AG10803 (cell line): Measurements from ENCODE around the gene HIGD1B.

Experiments
- DNase-seq: peaks from one replicate; pipeline ENCODE4 v3.0.0; 2010; ENCODE audit warnings: low read depth
- H3K4me3 ChIP-seq: 2 replicates; pipeline ENCODE4 v1.5.1; 2011; ENCODE audit warnings: mild to moderate bottlenecking, low read length, control low read depth
- TF ChIP-seq, protein P1 (sequence below): conservative IDR thresholded peaks from 2 replicates; pipeline ENCODE4 v1.5.1; 2011; ENCODE audit warnings: mild to moderate bottlenecking, low read length, control low read depth, inconsistent platforms

The HIGD1B gene

DNA sequence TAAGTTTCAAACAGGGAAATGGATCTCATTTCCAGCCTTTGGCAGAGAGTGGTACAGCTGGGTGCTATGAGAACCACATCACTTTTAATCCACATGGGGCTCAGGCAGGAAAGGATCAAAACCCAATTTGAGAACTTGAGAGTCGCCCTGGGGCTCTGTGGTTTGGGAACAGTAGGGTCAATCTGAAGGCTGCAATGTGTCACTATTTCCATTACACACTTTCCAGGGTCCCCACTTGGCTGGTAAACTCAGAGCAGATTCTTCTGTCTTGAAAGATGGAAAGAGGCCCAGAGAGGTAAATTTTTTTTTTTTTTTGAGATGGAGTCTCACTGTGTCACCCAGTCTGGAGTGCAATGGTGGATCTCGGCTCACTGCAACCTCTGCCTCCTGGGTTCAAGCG lies 6.7 kb upstream of the HIGD1B start:
- no peak for DNase-seq
- TF ChIP-seq, protein P1, sequence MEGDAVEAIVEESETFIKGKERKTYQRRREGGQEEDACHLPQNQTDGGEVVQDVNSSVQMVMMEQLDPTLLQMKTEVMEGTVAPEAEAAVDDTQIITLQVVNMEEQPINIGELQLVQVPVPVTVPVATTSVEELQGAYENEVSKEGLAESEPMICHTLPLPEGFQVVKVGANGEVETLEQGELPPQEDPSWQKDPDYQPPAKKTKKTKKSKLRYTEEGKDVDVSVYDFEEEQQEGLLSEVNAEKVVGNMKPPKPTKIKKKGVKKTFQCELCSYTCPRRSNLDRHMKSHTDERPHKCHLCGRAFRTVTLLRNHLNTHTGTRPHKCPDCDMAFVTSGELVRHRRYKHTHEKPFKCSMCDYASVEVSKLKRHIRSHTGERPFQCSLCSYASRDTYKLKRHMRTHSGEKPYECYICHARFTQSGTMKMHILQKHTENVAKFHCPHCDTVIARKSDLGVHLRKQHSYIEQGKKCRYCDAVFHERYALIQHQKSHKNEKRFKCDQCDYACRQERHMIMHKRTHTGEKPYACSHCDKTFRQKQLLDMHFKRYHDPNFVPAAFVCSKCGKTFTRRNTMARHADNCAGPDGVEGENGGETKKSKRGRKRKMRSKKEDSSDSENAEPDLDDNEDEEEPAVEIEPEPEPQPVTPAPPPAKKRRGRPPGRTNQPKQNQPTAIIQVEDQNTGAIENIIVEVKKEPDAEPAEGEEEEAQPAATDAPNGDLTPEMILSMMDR, result no peak
- H3K4me3 ChIP-seq, result no peak overlapping the region

DNA sequence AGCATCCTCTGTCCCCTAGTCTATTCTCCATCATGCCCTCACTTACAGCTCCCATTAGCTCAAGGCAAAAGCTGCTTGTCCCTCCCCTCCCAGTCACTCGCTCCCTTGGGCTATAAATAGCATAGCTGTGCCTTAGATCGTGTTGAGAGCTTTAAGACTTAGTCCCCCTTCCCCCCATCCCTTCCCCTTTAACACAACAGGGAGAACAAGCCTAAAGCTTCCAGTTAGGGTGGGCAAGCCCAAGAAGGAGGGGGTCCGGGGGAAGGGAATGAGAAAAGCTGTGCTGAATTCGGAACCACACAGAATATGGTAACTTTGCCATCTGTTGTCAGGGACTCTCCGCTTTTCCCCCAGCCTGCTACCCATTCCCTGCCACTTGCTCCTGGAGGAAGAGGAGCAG lies 4.9 kb upstream of the HIGD1B start:
- no peak overlapping the region for H3K4me3 ChIP-seq
- DNase-seq, result no peak
- TF ChIP-seq, protein P1, result no peak

DNA sequence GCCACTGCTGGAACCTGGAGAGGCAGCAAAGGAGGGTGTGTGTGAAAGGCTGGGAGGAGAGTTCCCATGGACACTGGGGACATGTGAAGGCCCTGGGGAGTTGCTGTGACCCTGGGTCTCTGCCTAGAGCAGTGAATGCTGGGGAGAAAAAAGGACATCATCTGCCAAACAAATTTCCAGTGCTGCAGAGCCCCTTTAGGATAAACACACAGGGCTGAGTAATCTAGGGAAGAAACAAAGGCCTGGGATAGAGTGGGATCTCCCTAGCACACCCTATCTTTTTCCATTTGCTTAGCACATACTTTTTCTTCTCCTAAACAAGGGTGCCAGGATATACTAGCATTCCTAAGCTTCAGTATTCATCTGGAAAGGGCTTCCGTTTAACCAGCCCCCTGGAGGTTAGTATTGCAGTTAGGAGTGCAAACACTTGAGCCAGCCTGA lies 3.3 kb upstream of the HIGD1B start:
- TF ChIP-seq, protein P1, result peak; percentile 22
- H3K4me3 ChIP-seq, result no peak overlapping the region
- no peak for DNase-seq

DNA sequence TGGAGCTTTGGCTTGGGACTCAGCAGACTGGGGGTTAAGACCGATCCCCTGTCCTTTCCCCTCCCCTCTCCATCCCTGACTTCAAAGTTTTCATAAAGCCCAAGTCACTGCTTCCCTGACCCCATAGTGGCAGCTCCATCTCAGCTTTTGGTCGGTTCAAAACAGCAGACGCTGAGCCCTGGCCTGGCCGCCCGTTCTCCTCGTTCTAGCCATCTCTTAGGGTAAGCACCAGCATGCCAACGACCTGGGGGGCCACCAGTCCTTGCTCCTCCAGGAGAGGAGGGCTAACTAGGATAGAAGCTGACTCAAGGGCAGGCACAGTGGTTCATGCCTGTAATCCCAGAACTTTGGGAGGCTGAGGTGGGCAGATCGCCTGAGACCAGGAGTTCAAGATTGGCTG lies 1.5 kb upstream of the HIGD1B start:
- no peak for DNase-seq
- TF ChIP-seq, protein P1, result no peak
- H3K4me3 ChIP-seq, result no peak overlapping the region

DNA sequence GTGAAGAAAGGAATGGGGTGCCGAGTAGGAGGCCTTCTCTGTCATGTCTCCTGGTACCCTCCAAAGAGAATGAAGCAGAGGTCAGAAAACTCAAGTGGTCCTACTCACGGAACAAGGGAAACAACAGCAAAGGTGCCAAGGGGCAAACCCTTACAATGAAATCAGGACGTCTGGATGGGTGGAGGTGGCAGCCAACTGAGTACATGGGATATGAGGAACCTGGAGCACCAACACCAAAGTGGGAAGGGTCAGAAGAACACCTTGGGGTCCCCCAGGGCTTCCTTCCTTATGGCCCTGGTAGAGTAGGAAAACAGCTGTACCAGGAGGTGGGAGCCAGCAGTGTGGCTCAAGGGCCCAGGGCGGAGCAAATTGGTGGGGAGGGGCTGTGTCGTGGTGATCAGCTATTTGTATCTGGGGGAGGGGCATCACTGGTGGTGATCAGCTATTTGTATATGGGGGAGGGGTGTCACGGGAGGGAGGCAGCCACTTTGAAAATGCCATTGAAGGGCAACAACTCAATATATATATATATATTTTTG lies 643 bp downstream of the HIGD1B start:
- no peak for DNase-seq
- no peak overlapping the region for H3K4me3 ChIP-seq
- TF ChIP-seq, protein P1, result no peak

DNA sequence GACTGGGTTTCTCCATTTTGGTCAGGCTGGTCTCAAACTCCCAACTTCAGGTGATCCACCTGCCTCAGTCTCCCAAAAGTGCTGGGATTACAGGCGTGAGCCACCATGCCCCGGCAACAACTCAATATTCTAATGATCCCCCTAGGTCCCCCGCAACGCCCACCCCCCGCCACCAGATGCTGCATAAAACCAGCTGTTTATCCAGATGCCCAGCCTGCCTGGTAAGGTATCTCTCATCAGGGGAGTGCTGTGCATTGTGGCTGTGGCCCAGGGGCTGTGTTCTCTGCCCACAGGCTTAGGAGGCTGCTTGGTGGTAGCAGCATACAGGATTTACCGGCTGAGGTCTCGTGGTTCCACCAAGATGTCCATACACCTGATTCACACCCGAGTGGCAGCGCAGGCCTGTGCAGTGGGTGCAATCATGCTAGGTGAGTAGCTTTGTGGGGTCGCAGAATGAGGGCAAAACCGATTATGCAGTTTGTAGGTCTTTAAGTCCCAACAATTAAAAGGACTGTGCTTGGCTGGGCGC lies 1.3 kb downstream of the HIGD1B start:
- H3K4me3 ChIP-seq, result no peak overlapping the region
- DNase-seq, result no peak
- TF ChIP-seq, protein P1, result no peak

DNA sequence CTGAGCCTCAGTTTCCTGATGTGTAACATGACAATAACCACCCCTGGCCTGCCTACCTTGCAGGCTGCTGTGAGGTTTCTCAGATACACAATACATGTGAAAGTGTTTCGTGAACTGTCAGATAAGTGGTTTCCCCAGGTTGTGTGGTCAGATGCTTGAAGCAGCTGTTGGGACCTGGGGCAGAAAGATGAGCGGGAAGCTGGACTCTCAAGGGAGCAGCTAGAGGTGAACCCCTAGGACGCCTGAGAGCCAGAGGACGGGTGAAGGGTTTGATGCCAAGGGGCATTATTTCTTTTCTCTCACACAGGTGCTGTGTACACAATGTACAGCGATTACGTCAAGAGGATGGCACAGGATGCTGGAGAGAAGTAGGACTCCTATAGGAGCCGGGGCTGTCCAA lies 2.3 kb downstream of the HIGD1B start:
- TF ChIP-seq, protein P1, result no peak
- DNase-seq, result no peak
- H3K4me3 ChIP-seq, result no peak overlapping the region
